CD4-positive, alpha-beta T cell (primary cell): ENCODE data around the gene FBXW2. TPM values are rescaled to one million over a fixed set of nuclear protein-coding genes. Genes with fewer than 3 reads are reported as not detected.
"Not testable (repeated sequence)": the region's sequence is repeated elsewhere in the genome, so short reads cannot be mapped to it uniquely, and the experiment has no call there.

Experiments
- ATAC-seq: fragments of 200-7000 bp; cut with Tn5 transposase; one replicate; pipeline ENCODE4 v1.10.0; 2022; ENCODE audit warnings: mild to moderate bottlenecking; ENCODE audit not compliant: poor library complexity
- CTCF ChIA-PET: fragments of 350-600 bp; sonication (Branson Sonifier 250); formaldehyde crosslinking; loops from one replicate; lab custom pipeline; 2021; ENCODE audit warnings: antibody characterized with exemption, inconsistent platforms; lab: Charles Lee
- POLR2A ChIA-PET: fragments of 350-600 bp; sonication (Branson Sonifier 250); formaldehyde crosslinking; loops from one replicate; lab custom pipeline; 2021; ENCODE audit warnings: antibody characterized with exemption, inconsistent platforms; lab: Charles Lee
- DNase-seq, 14 experiments: peaks; one replicate each; pipeline ENCODE4 v3.0.0-alpha.2; 2013 to 2020; ENCODE audit warnings: mixed read lengths in 2 of 14
- H3K27ac ChIP-seq, 2 donors: one replicate each; pipeline versions ENCODE4 v1.5.1 to v1.7.0; 2013; ENCODE audit warnings: low read length in 2 of 2, low read depth in 1 of 2, mild to moderate bottlenecking in 1 of 2
- H3K27me3 ChIP-seq, 2 experiments: 1 replicate in 1 of 2; 2 replicates in 1 of 2; pipeline versions ENCODE4 v1.6.1 to v1.7.0; 2013; ENCODE audit warnings: low read length in 2 of 2, control low read depth in 1 of 2, mild to moderate bottlenecking in 1 of 2, moderate library complexity in 1 of 2; ENCODE audit not compliant: insufficient read depth in 2 of 2, control insufficient read depth in 1 of 2
- H3K36me3 ChIP-seq: one replicate; pipeline ENCODE4 v1.6.1; 2013; ENCODE audit warnings: low read length, control low read depth; ENCODE audit not compliant: insufficient read depth
- H3K4me1 ChIP-seq: one replicate; pipeline ENCODE4 v1.6.1; 2013; ENCODE audit warnings: low read length, control low read depth; ENCODE audit not compliant: insufficient read depth
- H3K4me3 ChIP-seq: one replicate; pipeline ENCODE4 v1.5.1; 2013; ENCODE audit warnings: mild to moderate bottlenecking, low read length, moderate library complexity
- H3K9me3 ChIP-seq, 2 experiments: 1 replicate in 1 of 2; 2 replicates in 1 of 2; pipeline versions ENCODE4 v1.6.1 to v1.7.0; 2013; ENCODE audit warnings: low read length in 2 of 2, mild to moderate bottlenecking in 2 of 2, control low read depth in 1 of 2, moderate library complexity in 1 of 2; ENCODE audit not compliant: control insufficient read depth in 1 of 2, insufficient read depth in 1 of 2
- H3K27ac Mint-ChIP-seq: one replicate; pipeline ENCODE4 v1.8.0; 2020; ENCODE audit warnings: mixed read lengths
- H3K27me3 Mint-ChIP-seq: one replicate; pipeline ENCODE4 v1.8.0; 2021; ENCODE audit warnings: mixed read lengths
- H3K36me3 Mint-ChIP-seq: one replicate; pipeline ENCODE4 v1.8.0; 2021; ENCODE audit warnings: low read depth, mixed read lengths
- H3K4me1 Mint-ChIP-seq: one replicate; pipeline ENCODE4 v1.8.0; 2021; ENCODE audit warnings: low read depth, mixed read lengths
- H3K4me3 Mint-ChIP-seq: one replicate; pipeline ENCODE4 v1.8.0; 2020; ENCODE audit warnings: mild to moderate bottlenecking, mixed read lengths
- H3K9me3 Mint-ChIP-seq: one replicate; pipeline ENCODE4 v1.8.0; 2020; ENCODE audit warnings: mixed read lengths
- intact Hi-C, 2 experiments: fragments of 100-400 bp; cut with DNase I in 1 of 2; cut with micrococcal nuclease in 1 of 2; formaldehyde crosslinking; loops; one replicate each; pipeline versions ENCODE4 v1.15.1 to v1.9.0; 2023 to 2025; cut with DNase I, micrococcal nuclease
- total RNA-seq, 174 experiments: library from RNA in 2 of 174; stranded (reverse) in 2 of 174; gene quantifications; one replicate each; pipeline ENCODE4 v1.2.3 and lab custom pipeline; 2021 to 2026
- TF ChIP-seq, protein P1 (sequence below): fragments of 200-600 bp; IDR thresholded peaks from one replicate; pipeline ENCODE4 v1.8.0; 2022; ENCODE audit warnings: antibody characterized with exemption, mild to moderate bottlenecking

Gene FBXW2
- total RNA-seq, 2 experiments from 2014 or later, result 58.7 to 64.7 TPM

DNA sequence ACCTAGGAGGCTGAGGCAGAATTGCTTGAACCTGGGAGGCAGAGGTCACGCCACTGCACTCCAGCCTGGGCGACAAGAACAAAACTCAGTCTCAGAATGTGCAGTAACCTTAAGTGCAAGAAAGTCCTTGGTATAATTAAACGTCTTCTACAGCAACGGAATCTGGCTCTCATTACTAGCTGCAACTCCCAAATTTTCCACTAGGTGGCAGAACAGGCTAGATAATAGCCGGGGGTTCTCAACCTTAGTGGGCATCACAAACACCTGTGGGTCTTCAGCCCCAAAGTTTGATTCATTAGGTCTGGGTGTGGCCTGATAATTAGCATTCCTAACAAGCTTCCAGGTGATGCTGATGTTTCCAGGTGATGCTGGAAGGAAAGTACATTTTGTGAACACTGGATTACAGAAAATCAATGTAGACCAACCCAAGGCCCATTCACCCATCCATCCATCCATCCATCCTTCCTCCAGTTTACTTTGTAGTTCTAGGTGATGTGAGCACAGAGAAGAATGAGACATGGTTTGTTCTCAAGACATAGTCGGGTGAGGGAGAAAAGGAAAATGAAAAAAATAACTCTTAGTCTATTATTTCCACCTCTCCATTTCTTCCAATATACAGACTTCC is 37.3 kb downstream of the FBXW2 start:
- peak; percentile 33 to 83 (median 60) for DNase-seq
- no peaks in the 10 kb centered on the region for H3K27me3 ChIP-seq
- no peaks in the 10 kb centered on the region for H3K27me3 Mint-ChIP-seq
- peaks cover 18% of the 10 kb centered on the region for H3K4me1 Mint-ChIP-seq
- peaks cover 10% of the 10 kb centered on the region for H3K36me3 ChIP-seq
- H3K9me3 ChIP-seq, result no peaks in the 10 kb centered on the region
- ATAC-seq, result peak; percentile 67
- H3K4me3 ChIP-seq, result no peak overlapping the region
- H3K9me3 Mint-ChIP-seq, result no peaks in the 10 kb centered on the region
- peak overlapping the region; percentile 57 for H3K27ac Mint-ChIP-seq
- H3K27ac ChIP-seq, result no peak overlapping the region
- no peak overlapping the region for H3K4me3 Mint-ChIP-seq
- ChIA-PET POLR2A (interaction anchor here (0.6 to 2.6 kb wide), 4 partner anchors 37 to 316 kb away, joined by 3 to 20 read pairs (median 4); partner anchors contain the start of gene FBXW2), CTCF (interaction anchor here (0.6 to 2.9 kb wide), 14 partner anchors 17 to 564 kb away, joined by 3 to 10 read pairs (median 4); partner anchors contain the start of gene FBXW2)
- TF ChIP-seq, protein P1, sequence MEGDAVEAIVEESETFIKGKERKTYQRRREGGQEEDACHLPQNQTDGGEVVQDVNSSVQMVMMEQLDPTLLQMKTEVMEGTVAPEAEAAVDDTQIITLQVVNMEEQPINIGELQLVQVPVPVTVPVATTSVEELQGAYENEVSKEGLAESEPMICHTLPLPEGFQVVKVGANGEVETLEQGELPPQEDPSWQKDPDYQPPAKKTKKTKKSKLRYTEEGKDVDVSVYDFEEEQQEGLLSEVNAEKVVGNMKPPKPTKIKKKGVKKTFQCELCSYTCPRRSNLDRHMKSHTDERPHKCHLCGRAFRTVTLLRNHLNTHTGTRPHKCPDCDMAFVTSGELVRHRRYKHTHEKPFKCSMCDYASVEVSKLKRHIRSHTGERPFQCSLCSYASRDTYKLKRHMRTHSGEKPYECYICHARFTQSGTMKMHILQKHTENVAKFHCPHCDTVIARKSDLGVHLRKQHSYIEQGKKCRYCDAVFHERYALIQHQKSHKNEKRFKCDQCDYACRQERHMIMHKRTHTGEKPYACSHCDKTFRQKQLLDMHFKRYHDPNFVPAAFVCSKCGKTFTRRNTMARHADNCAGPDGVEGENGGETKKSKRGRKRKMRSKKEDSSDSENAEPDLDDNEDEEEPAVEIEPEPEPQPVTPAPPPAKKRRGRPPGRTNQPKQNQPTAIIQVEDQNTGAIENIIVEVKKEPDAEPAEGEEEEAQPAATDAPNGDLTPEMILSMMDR, result peak; percentile 96
- intact Hi-C loops, result loop anchor here (1.0 to 10.0 kb wide), 11 partner anchors 180 to 1236 kb away; partner anchors contain the start of gene STOM (in 1 of the 2)
- H3K4me1 ChIP-seq, result no peaks in the 10 kb centered on the region
- H3K36me3 Mint-ChIP-seq, result peaks cover 14% of the 10 kb centered on the region

DNA sequence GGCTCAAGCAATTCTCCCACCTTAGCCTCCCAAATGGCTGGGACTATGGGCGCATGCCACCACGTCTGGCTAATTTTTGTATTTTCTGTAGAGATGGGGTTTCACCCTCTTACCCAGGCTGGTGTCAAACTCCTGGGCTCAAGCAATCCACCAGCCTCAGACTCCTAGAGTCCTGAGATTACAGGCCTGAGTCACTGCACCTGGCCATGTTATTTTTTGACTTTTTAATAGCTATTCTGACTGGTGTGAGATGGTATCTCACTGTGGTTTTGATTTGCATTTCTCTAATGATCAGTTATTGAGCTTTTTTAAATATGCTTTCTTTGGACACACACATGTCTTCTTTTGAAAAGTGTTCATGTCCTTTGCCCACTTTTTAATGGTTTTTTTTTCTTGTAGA is 38.2 kb downstream of the FBXW2 start:
- Histone ChIP-seq H3K4me1 (no peaks in the 10 kb centered on the region), H3K9me3 (no peaks in the 10 kb centered on the region), H3K36me3 (peaks cover 8% of the 10 kb centered on the region), H3K27me3 (no peaks in the 10 kb centered on the region), H3K4me3 (no peak overlapping the region), H3K27ac (no peak overlapping the region)
- ATAC-seq (no peak), DNase-seq (no peak)
- CTCF ChIA-PET, result interaction anchor here (0.9 to 2.9 kb wide), 4 partner anchors 301 to 565 kb away, joined by 3 to 10 read pairs (median 6); no protein-coding TSS in a partner anchor
- Mint-ChIP-seq H3K4me1 (peaks cover 18% of the 10 kb centered on the region), H3K9me3 (no peaks in the 10 kb centered on the region), H3K27me3 (no peaks in the 10 kb centered on the region), H3K36me3 (peaks cover 8% of the 10 kb centered on the region), H3K27ac (no peak overlapping the region), H3K4me3 (no peak overlapping the region)
- POLR2A ChIA-PET, result interaction anchor here (0.6 to 2.6 kb wide), 3 partner anchors 38 to 305 kb away, joined by 5 to 20 read pairs (median 5); partner anchors contain the start of gene FBXW2
- intact Hi-C loops, result loop anchor here (5.0 to 10.0 kb wide), 4 partner anchors 222 to 1237 kb away; partner anchors contain the start of gene STOM (in 1 of the 2)
- TF ChIP-seq, protein P1, result no peak

DNA sequence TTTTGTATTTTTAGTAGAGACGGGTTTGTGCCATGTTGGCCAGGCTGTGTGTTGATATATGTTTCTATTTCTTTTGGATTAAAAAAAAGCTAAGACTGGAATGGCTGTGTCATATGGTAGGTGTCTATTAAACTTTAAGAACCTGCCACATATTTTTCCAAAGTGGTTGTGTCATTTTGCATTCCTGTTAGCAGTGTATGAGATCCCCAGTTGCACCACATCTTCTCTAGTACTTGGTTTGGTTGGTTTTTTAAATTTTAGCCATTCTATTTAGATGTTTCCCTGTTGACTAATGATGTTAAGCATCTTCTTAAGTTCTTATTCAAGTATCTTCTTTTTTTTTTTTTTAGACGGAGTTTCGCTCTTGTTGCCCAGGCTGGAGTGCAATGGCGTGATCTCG is 42.8 kb downstream of the FBXW2 start:
- intact Hi-C loops, result loop anchor here in 1 of 2 experiments (10.0 kb wide), 1 partner anchor 624 kb away; the partner anchor contains the start of gene STOM
- no peak overlapping the region for H3K27ac Mint-ChIP-seq
- Histone ChIP-seq H3K4me1 (no peaks in the 10 kb centered on the region), H3K36me3 (no peaks in the 10 kb centered on the region), H3K27me3 (no peaks in the 10 kb centered on the region), H3K27ac (no peak overlapping the region), H3K4me3 (no peak overlapping the region), H3K9me3 (no peaks in the 10 kb centered on the region)
- ChIA-PET CTCF (interaction anchor here (0.5 to 1.3 kb wide), 2 partner anchors 11 to 46 kb away, joined by 3 read pairs; no protein-coding TSS in a partner anchor), POLR2A (no interaction called here)
- ATAC-seq, result no peak
- H3K4me1 Mint-ChIP-seq, result no peaks in the 10 kb centered on the region
- no peaks in the 10 kb centered on the region for H3K36me3 Mint-ChIP-seq
- no peaks in the 10 kb centered on the region for H3K9me3 Mint-ChIP-seq
- no peak for DNase-seq
- TF ChIP-seq, protein P1, result no peak
- H3K4me3 Mint-ChIP-seq, result no peak overlapping the region
- H3K27me3 Mint-ChIP-seq, result no peaks in the 10 kb centered on the region

DNA sequence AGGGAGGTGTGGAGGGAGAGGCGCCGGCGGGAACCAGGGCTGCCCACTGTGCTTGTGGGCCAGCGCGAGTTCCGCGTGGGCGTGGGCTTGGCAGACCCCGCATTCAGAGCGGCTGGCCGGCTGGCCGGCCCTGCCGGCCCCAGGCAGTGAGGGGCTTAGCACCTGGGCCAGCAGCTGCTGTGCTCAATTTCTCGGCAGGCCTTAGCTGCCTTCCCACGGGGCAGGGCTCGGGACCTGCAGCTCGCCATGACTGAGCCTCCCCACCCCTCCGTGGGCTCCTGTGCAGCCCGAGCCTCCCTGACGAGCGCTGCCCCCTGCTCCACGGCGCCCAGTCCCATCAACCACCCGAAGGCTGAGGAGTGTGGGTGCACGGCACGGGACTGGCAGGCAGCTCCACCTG is 46.9 kb downstream of the FBXW2 start:
- H3K36me3 Mint-ChIP-seq, H3K4me1 ChIP-seq, H3K36me3 ChIP-seq, H3K27ac ChIP-seq, H3K4me3 ChIP-seq, ATAC-seq, H3K9me3 ChIP-seq, CTCF ChIA-PET, H3K27me3 Mint-ChIP-seq, intact Hi-C loops, H3K9me3 Mint-ChIP-seq, H3K4me3 Mint-ChIP-seq, H3K27ac Mint-ChIP-seq, H3K27me3 ChIP-seq, POLR2A ChIA-PET, DNase-seq, H3K4me1 Mint-ChIP-seq: not testable (repeated sequence)
